ENCODE data around the gene GPR143.

DNA sequence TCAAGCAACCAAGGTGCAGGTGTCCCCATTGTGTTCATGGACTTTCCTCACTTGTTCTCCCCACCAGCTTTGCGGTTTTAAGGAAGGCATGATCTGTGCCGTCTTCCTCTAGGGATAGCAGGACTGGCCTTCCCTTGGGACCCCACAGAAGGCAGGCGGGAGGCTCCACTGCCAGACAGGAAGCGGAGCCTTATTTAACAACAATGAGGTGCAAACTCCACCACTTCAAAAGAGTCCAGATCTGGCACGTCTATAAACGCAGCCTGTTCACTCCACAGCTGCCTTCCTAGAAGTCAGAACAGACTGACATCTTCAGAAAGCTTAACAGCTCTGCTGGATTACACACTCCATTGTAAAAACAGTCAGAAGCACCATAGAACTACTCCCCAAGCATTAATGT is 1.7 kb upstream of the GPR143 start:
- TF ChIP-seq ZFX (CRISPR knock-in tag; IDR thresholded peaks at IDR 0.05) (no peak), ZKSCAN3 (CRISPR knock-in tag; IDR thresholded peaks at IDR 0.05) (no peak), CEBPG (CRISPR knock-in tag; IDR thresholded peaks at IDR 0.05) (no peak), CEBPG (tag; conservative IDR thresholded peaks at IDR 0.05 in 1 of 2, IDR thresholded peaks at IDR 0.05 in 1 of 2) (no peak), GABPA (tag; conservative IDR thresholded peaks at IDR 0.05; ENCODE audit: low read depth) (no peak), CHD4 (IDR thresholded peaks at IDR 0.05; ENCODE audit: insufficient read depth, insufficient replicate concordance, low read depth, low read length, poor library complexity, severe bottlenecking) (no peak), CHD2 (IDR thresholded peaks at IDR 0.05; ENCODE audit: low read depth, low read length) (no peak)
- TF ChIP-seq, protein P1, sequence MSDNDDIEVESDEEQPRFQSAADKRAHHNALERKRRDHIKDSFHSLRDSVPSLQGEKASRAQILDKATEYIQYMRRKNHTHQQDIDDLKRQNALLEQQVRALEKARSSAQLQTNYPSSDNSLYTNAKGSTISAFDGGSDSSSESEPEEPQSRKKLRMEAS (CRISPR knock-in tag; IDR thresholded peaks at IDR 0.05) = no peak
